K562 (cell line): Measurements from ENCODE around the gene FOXN3. TPM values are rescaled to one million over a fixed set of nuclear protein-coding genes. Genes with fewer than 3 reads are reported as not detected.

Source experiments
- ATAC-seq: fragments of 200-7000 bp; cut with Tn5 transposase; 3 replicates; pipeline ENCODE4 v1.9.1; 2020; ENCODE audit warnings: moderate library complexity
- BruUV-seq: library from RNA; stranded (reverse); fragments of 400-500 nt; replicated peaks from 2 replicates; lab custom pipeline; 2021; lab: Mats Ljungman, UMichigan
- CTCF ChIA-PET: fragments of 300-600 bp; formaldehyde crosslinking; extraction: SDS; loops from one replicate; lab custom pipeline; 2021; ENCODE audit warnings: low intra/inter-chr PET ratio; lab: Yijun Ruan, JAX
- POLR2A ChIA-PET: fragments of 300-600, 350-650 bp; sonication (Branson Sonifier 250); formaldehyde crosslinking; extraction: SDS; loops from one replicate; lab custom pipeline; 2021; ENCODE audit warnings: antibody characterized with exemption, inconsistent platforms; lab: Yijun Ruan, JAX
- DNase-seq, 4 experiments: peaks; one replicate each; pipeline versions ENCODE4 v3.0.0 to v3.0.0-alpha.2; 2011 to 2018; ENCODE audit warnings: low spot score in 3 of 4, mixed read lengths in 3 of 4; ENCODE audit errors: extremely low read depth in 1 of 4
- FAIRE-seq: peaks from 2 replicates; lab custom pipeline; 2011; peaks lifted over from hg19 to GRCh38; lab: Jason Lieb, UNC
- H2AFZ ChIP-seq: 2 replicates; pipeline ENCODE4 v1.6.0; 2011; ENCODE audit warnings: low read depth, low read length, control low read depth, inconsistent platforms
- H3K27ac ChIP-seq: fragments of 200-600 bp; 3 replicates; pipeline ENCODE4 v1.8.0; 2011; ENCODE audit warnings: low read depth, mild to moderate bottlenecking, control low read depth, inconsistent platforms, low read length, moderate library complexity, mixed read lengths; ENCODE audit errors: extremely low read depth
- H3K27me3 ChIP-seq, 2 experiments: fragments of 300-600 bp in 1 of 2; 2 replicates in 1 of 2; 3 replicates in 1 of 2; pipeline versions ENCODE4 v1.6.0 to v1.8.0; 2011; ENCODE audit warnings: inconsistent platforms in 2 of 2, low read length in 2 of 2, mild to moderate bottlenecking in 1 of 2, mixed read lengths in 1 of 2, moderate library complexity in 1 of 2; ENCODE audit not compliant: control insufficient read depth in 2 of 2, insufficient read depth in 2 of 2
- H3K36me3 ChIP-seq: fragments of 300-600 bp; 3 replicates; pipeline ENCODE4 v1.8.0; 2011; ENCODE audit warnings: mild to moderate bottlenecking, low read length, inconsistent platforms; ENCODE audit not compliant: control insufficient read depth, insufficient read depth
- H3K4me1 ChIP-seq, 2 experiments: fragments of 200-600 bp in 1 of 2; replicated peaks in 1 of 2; 2 replicates in 1 of 2; 3 replicates in 1 of 2; pipeline versions ENCODE4 v1.5.1 to v1.8.0; 2011; ENCODE audit warnings: inconsistent platforms in 2 of 2, low read length in 2 of 2, mild to moderate bottlenecking in 1 of 2, mixed read lengths in 1 of 2, moderate library complexity in 1 of 2; ENCODE audit not compliant: control insufficient read depth in 2 of 2, insufficient read depth in 2 of 2
- H3K4me2 ChIP-seq: 2 replicates; pipeline ENCODE4 v1.6.1; 2011; ENCODE audit warnings: low read length, control low read depth, inconsistent platforms, mixed read lengths; ENCODE audit not compliant: insufficient read depth
- H3K4me3 ChIP-seq: fragments of 200-600 bp; sonication (generic), shearing (Covaris generic); 2 replicates; pipeline ENCODE4 v1.5.1; 2016; ENCODE audit warnings: control low read depth, inconsistent platforms
- H3K79me2 ChIP-seq: fragments of 200-600 bp; 3 replicates; pipeline ENCODE4 v1.8.0; 2011; ENCODE audit warnings: low read length, inconsistent platforms; ENCODE audit not compliant: control insufficient read depth, insufficient read depth
- H3K9ac ChIP-seq, 2 experiments: 2 replicates each; pipeline versions ENCODE4 v1.6.0 to v1.6.1; 2011; ENCODE audit warnings: low read depth in 2 of 2, low read length in 2 of 2, control low read depth in 1 of 2, inconsistent platforms in 1 of 2, mild to moderate bottlenecking in 1 of 2, mixed read lengths in 1 of 2; ENCODE audit not compliant: insufficient read depth in 1 of 2
- H3K9me1 ChIP-seq: one replicate; pipeline ENCODE4 v1.6.0; 2011; ENCODE audit warnings: inconsistent platforms, mild to moderate bottlenecking, low read length, moderate library complexity; ENCODE audit not compliant: control insufficient read depth, insufficient read depth
- H3K9me3 ChIP-seq: replicated peaks from 2 replicates; pipeline ENCODE4 v1.5.1; 2011; ENCODE audit warnings: low read depth, low read length, inconsistent platforms; ENCODE audit not compliant: control insufficient read depth, insufficient read depth
- H4K20me1 ChIP-seq: replicated peaks from 2 replicates; pipeline ENCODE4 v1.6.1; 2011; ENCODE audit warnings: low read length, inconsistent platforms, mixed read lengths; ENCODE audit not compliant: control insufficient read depth, insufficient read depth
- CBX2 ChIP-seq: fragments of 200-600 bp; sonication (generic); IDR thresholded peaks from one replicate; pipeline ENCODE4 v1.6.1; 2012; ENCODE audit warnings: mild to moderate bottlenecking, low read length, inconsistent platforms; ENCODE audit not compliant: insufficient read depth, poor library complexity, severe bottlenecking
- DIDO1 ChIP-seq: fragments of 450-650 bp; IDR thresholded peaks from 2 replicates; pipeline ENCODE4 v1.6.1; 2016; ENCODE audit warnings: low read depth, missing biosample characterization, missing genetic modification characterization
- PBX2 ChIP-seq, 2 experiments: IDR thresholded peaks in 1 of 2; conservative IDR thresholded peaks in 1 of 2; 2 replicates each; pipeline ENCODE4 v1.6.1; 2016; ENCODE audit warnings: low read depth in 2 of 2, mild to moderate bottlenecking in 1 of 2, missing compliant biosample characterization in 1 of 2, missing genetic modification characterization in 1 of 2, moderate library complexity in 1 of 2
- PHF20 ChIP-seq: fragments of 450-650 bp; IDR thresholded peaks from 2 replicates; pipeline ENCODE4 v1.6.1; 2018; ENCODE audit not compliant: partially characterized antibody
- RNF219 ChIP-seq: fragments of 250-450 bp; sonication (Bioruptor Pico); IDR thresholded peaks from 2 replicates; pipeline ENCODE4 v1.5.0; 2022; ENCODE audit warnings: mild to moderate bottlenecking
- SMARCE1 ChIP-seq: fragments of 450-650 bp; IDR thresholded peaks from 2 replicates; pipeline ENCODE4 v1.7.1; 2016; ENCODE audit warnings: mild to moderate bottlenecking
- THRB ChIP-seq: fragments of 450-650 bp; formaldehyde crosslinking; conservative IDR thresholded peaks from 2 replicates; pipeline ENCODE4 v1.4.0; 2022; ENCODE audit warnings: mild to moderate bottlenecking, missing genetic modification characterization
- VEZF1 ChIP-seq: fragments of 200-800 bp; sonication (Bioruptor generic); IDR thresholded peaks from 2 replicates; pipeline ENCODE4 v1.6.1; 2017; ENCODE audit warnings: missing genetic modification characterization, missing compliant biosample characterization
- ZNF12 ChIP-seq: sonication (generic); formaldehyde crosslinking; IDR thresholded peaks from 2 replicates; pipeline ENCODE4 v1.4.0; 2020; ENCODE audit warnings: mild to moderate bottlenecking, missing genetic modification reagents
- ZNF121 ChIP-seq: sonication (generic); formaldehyde crosslinking; conservative IDR thresholded peaks from 2 replicates; pipeline ENCODE4 v1.8.0; 2022; ENCODE audit warnings: missing genetic modification reagents
- ZNF584 ChIP-seq: fragments of 200-800 bp; sonication (Bioruptor generic); IDR thresholded peaks from 2 replicates; pipeline ENCODE4 v1.6.1; 2016; ENCODE audit warnings: low read depth, mild to moderate bottlenecking, missing genetic modification characterization, missing compliant biosample characterization
- ZNF586 ChIP-seq: fragments of 450-650 bp; formaldehyde crosslinking; conservative IDR thresholded peaks from 2 replicates; pipeline ENCODE4 v1.4.0; 2020; ENCODE audit warnings: mild to moderate bottlenecking, moderate library complexity
- WGBS: fragments of 100-300 bp; shearing (Covaris generic); methylation state at CpG from one replicate; pipeline ENCODE4 v1.1.6; 2016; ENCODE audit warnings: low coverage, mixed read lengths; ENCODE audit not compliant: insufficient coverage; ENCODE audit errors: missing lambda C conversion rate; 5-methylcytosine and 5-hydroxymethylcytosine counted together
- in situ Hi-C: fragments of 300-500 bp; cut with MboI; formaldehyde crosslinking; loops from 4 replicates; pipeline ENCODE4 v1.15.0; 2018; ENCODE audit warnings: inconsistent platforms, mixed read lengths
- intact Hi-C: fragments of 100-400 bp; cut with micrococcal nuclease; formaldehyde crosslinking; loops from 2 replicates; pipeline ENCODE4 v1.14.2; 2022
- polyA plus RNA-seq, 8 experiments: library from polyadenylated mRNA; depleted of rRNA in 4 of 8; stranded (reverse) in 5 of 8; unstranded in 3 of 8; fragments of >200 nt; fragmentation: Nextera tagmentation in 2 of 8; fragmentation: Illumina TruSeq in 1 of 8; extraction: Ambion mirVana in 2 of 8; extraction: Trizol in 1 of 8; gene quantifications; 2 replicates each; pipeline versions ENCODE4 v1.2.1 to v1.2.3, GENCODE V29; 2011 to 2014; ENCODE audit warnings: inconsistent platforms in 1 of 8, missing spikeins in 1 of 8
- total RNA-seq, 7 experiments: library from RNA; depleted of rRNA in 6 of 7; stranded (reverse); fragments of >200 nt in 6 of 7; fragmentation: Illumina TruSeq in 2 of 7; extraction: Trizol in 2 of 7; gene quantifications; 2 replicates each; pipeline versions ENCODE4 v1.2.1 to v1.2.3, GENCODE V29; 2011 to 2021; ENCODE audit warnings: low replicate concordance in 1 of 7

Gene FOXN3
- total and polyA plus RNA-seq, 9 of the 15 experiments (the other 6 are each of a cell fraction or from before 2014, with no cell fraction given), result 0.07 to 1.3 (median 0.40) TPM

- TF ChIP-seq ZNF586 (CRISPR knock-in tag), result no peak
These were observed 164.0 kb downstream of the FOXN3 start (continued) for GRCh38 chr14:89252887-89253532.

GRCh38 chr14:89251061-89251460 lies 166.0 kb downstream of the FOXN3 start:
- ChIA-PET CTCF (no interaction called here), POLR2A (no interaction called here)
- in situ Hi-C loops, result no loop called here
- no peaks in the 10 kb centered on the region for H3K36me3 ChIP-seq
- ATAC-seq (no peak), DNase-seq (no peak), FAIRE-seq (no peak)
- no peak overlapping the region for H3K4me3 ChIP-seq
- no peaks in the 10 kb centered on the region for H3K4me1 ChIP-seq
- no peak overlapping the region for H3K9ac ChIP-seq
- TF ChIP-seq PHF20, result no peak
- no peak for TF ChIP-seq RNF219 (CRISPR knock-in tag)
- TF ChIP-seq VEZF1 (CRISPR knock-in tag), result no peak
- no peak for TF ChIP-seq PBX2 (CRISPR knock-in tag; IDR thresholded peaks at IDR 0.05; ENCODE audit: low read depth)
- no peak for TF ChIP-seq PBX2 (tag; conservative IDR thresholded peaks at IDR 0.05; ENCODE audit: low read depth)
- TF ChIP-seq DIDO1 (tag), result no peak
- no peak for TF ChIP-seq SMARCE1
- TF ChIP-seq CBX2, result no peak
- TF ChIP-seq THRB (CRISPR knock-in tag), result no peak
- no peak for TF ChIP-seq ZNF584 (CRISPR knock-in tag)
- TF ChIP-seq ZNF12 (CRISPR knock-in tag), result no peak
- no peak for TF ChIP-seq ZNF121 (CRISPR knock-in tag)
- intact Hi-C loops, result no loop called here
- H4K20me1 ChIP-seq, result no peaks in the 10 kb centered on the region
- H3K27ac ChIP-seq, result no peak overlapping the region
- no peaks in the 10 kb centered on the region for H3K79me2 ChIP-seq
- no TSS peak for BruUV-seq
- WGBS, result 0% methylated on average over 2 of the region's 3 CpGs
- no peak overlapping the region for H2AFZ ChIP-seq
- H3K9me3 ChIP-seq, result no peaks in the 10 kb centered on the region
- no peak overlapping the region for H3K4me2 ChIP-seq
- H3K27me3 ChIP-seq, result peaks cover 0 to 7% of the 10 kb centered on the region in 2 experiments; a peak in 2 of 5 replicates
- H3K9me1 ChIP-seq, result no peaks in the 10 kb centered on the region
